Adrenal gland (tissue), 12 donors: ENCODE measurements around the gene RPRML. TPM values are rescaled to one million over a fixed set of nuclear protein-coding genes. Genes with fewer than 3 reads are reported as not detected.
"Not testable (repeated sequence)": the region's sequence is repeated elsewhere in the genome, so short reads cannot be mapped to it uniquely, and the experiment has no call there.

Experiments
- DNase-seq, 7 donors: peaks; one replicate each; pipeline ENCODE4 v3.0.0-alpha.2; 2019 to 2020
- H3K27ac ChIP-seq, 5 donors: fragments of 200-600 bp; sonication (generic) in 4 of 5; 1 replicate in 3 of 5; 2 replicates in 2 of 5; pipeline versions ENCODE4 v1.5.1 to v1.8.0; 2016 to 2020; ENCODE audit warnings: mild to moderate bottlenecking in 1 of 5
- H3K27me3 ChIP-seq: fragments of 200-600 bp; 2 replicates; pipeline ENCODE4 v1.8.0; 2021
- H3K36me3 ChIP-seq, 2 donors: fragments of 200-600 bp; replicated peaks in 1 of 2; 1 replicate in 1 of 2; 2 replicates in 1 of 2; pipeline versions ENCODE4 v1.5.1 to v1.8.0; 2018 to 2022
- H3K4me1 ChIP-seq, 2 donors: fragments of 200-600 bp; replicated peaks in 1 of 2; 1 replicate in 1 of 2; 2 replicates in 1 of 2; pipeline versions ENCODE4 v1.5.1 to v1.8.0; 2018 to 2021
- H3K4me3 ChIP-seq, 4 donors: fragments of 200-600 bp; sonication (generic) in 3 of 4; one replicate each; pipeline ENCODE4 v1.5.1; 2016 to 2018
- H3K9me3 ChIP-seq, 3 donors: fragments of 200-600 bp; sonication (generic) in 1 of 3; replicated peaks in 1 of 3; 1 replicate in 2 of 3; 2 replicates in 1 of 3; pipeline versions ENCODE4 v1.5.1 to v1.8.0; 2016 to 2021
- CTCF ChIP-seq, 6 experiments: fragments of 450-650 bp in 4 of 6; fragments of 200-600 bp in 2 of 6; sonication (generic) in 1 of 6; IDR thresholded peaks; 1 replicate in 5 of 6; 2 replicates in 1 of 6; pipeline versions ENCODE4 v1.5.1 to v1.8.0; 2016 to 2021; ENCODE audit warnings: antibody characterized with exemption in 6 of 6, mild to moderate bottlenecking in 2 of 6, moderate library complexity in 1 of 6
- POLR2A ChIP-seq, 2 donors: fragments of 450-650 bp; IDR thresholded peaks; one replicate each; pipeline ENCODE4 v1.6.1; 2017; ENCODE audit warnings: antibody characterized with exemption in 2 of 2, mild to moderate bottlenecking in 2 of 2, moderate library complexity in 1 of 2
- WGBS, 4 donors: extraction: QIAGEN DNeasy Blood & Tissue Kit in 2 of 4; methylation state at CpG; one replicate each; pipeline versions ENCODE4 v1.1.5 to v1.1.7; 2013 to 2017; 5-methylcytosine and 5-hydroxymethylcytosine counted together
- intact Hi-C, 2 donors: fragments of 100-400 bp; cut with DNase I; formaldehyde crosslinking; loops; one replicate each; pipeline versions ENCODE4 v1.14.1 to v1.15.0; 2022 to 2023
- polyA plus RNA-seq, 3 donors: library from polyadenylated mRNA; stranded (reverse); fragments of 200-250 nt in 2 of 3; fragments of 350-450 nt in 1 of 3; fragmentation: Illumina TruSeq in 1 of 3; extraction: RNeasy Lipid Tissue Mini Kit (QIAGEN cat#74804) in 1 of 3; gene quantifications; one replicate each; pipeline ENCODE4 v1.2.3, GENCODE V29; 2013 to 2014
- total RNA-seq, 9 donors: library from RNA; depleted of rRNA in 4 of 9; stranded (reverse); fragments of >200 nt in 4 of 9; fragments of 120-200 nt in 1 of 9; fragmentation: NEBNext Ultra II Directional in 1 of 9; extraction: Animal tissue kit (Norgen Biotek cat#: 25700) in 1 of 9; gene quantifications; one replicate each; pipeline versions ENCODE4 v1.1.0 to v1.2.4, GENCODE V29; 2013 to 2023
- donor health status: healthy with polysubstance abuse.
- donor health status: Bipolar disorder and iron deficiency.
- donor health status: DM: yes; HTN: yes; CAD: no.
- donor health status: DM: no; HTN: no; CAD: no.
- donor health status: DM: no; HTN: no; CAD: no.
- donor health status: DM: yes; HTN: yes; CAD: no.

RPRML gene
- total and polyA plus RNA-seq, 12 donors: 0.07 TPM; not detected in 11

- H3K36me3 ChIP-seq: no peaks in the 10 kb centered on the region
- H3K9me3 ChIP-seq: no peaks in the 10 kb centered on the region
- 90 to 95% (median 94%) methylated on average over 13 to 14 of the region's 14 CpGs for WGBS, 4 donors
- intact Hi-C loops: no loop called here
- H3K4me1 ChIP-seq: no peaks in the 10 kb centered on the region
- H3K4me3 ChIP-seq: no peak overlapping the region
- no peaks in the 10 kb centered on the region for H3K27me3 ChIP-seq
- no peak overlapping the region for H3K27ac ChIP-seq
- no peak for TF ChIP-seq CTCF (IDR thresholded peaks at IDR 0.05)
- no peak for TF ChIP-seq POLR2A (IDR thresholded peaks at IDR 0.05)
- DNase-seq: no peak
Measured at GRCh38 chr17:47009759-47010594, 30.9 kb upstream of the RPRML start.

- Histone ChIP-seq H3K4me1 (no peaks in the 10 kb centered on the region), H3K27ac (no peak overlapping the region), H3K4me3 (no peak overlapping the region), H3K9me3 (no peaks in the 10 kb centered on the region), H3K36me3 (no peaks in the 10 kb centered on the region), H3K27me3 (no peaks in the 10 kb centered on the region)
- 73 to 87% (median 78%) methylated on average over 1 of the region's 1 CpG for WGBS, 4 donors
- DNase-seq: no peak
- TF ChIP-seq POLR2A (IDR thresholded peaks at IDR 0.05) (no peak), CTCF (IDR thresholded peaks at IDR 0.05) (no peak)
- intact Hi-C loops: no loop called here
Measured at GRCh38 chr17:47004906-47005305, 25.9 kb upstream of the RPRML start.

- H3K27ac ChIP-seq, H3K9me3 ChIP-seq, H3K4me3 ChIP-seq, DNase-seq, H3K36me3 ChIP-seq, intact Hi-C loops, H3K27me3 ChIP-seq, H3K4me1 ChIP-seq: not testable (repeated sequence)
- WGBS, 4 donors: 81 to 86% (median 84%) methylated on average over 4 to 5 of the region's 5 CpGs
Measured at GRCh38 chr17:47003864-47004263, 24.8 kb upstream of the RPRML start.

- no peak overlapping the region for H3K27ac ChIP-seq
- no peak for DNase-seq
- H3K4me3 ChIP-seq: no peak overlapping the region
- 69 to 85% (median 75%) methylated on average over 4 of the region's 4 CpGs for WGBS, 4 donors
- TF ChIP-seq POLR2A (IDR thresholded peaks at IDR 0.05): no peak
- TF ChIP-seq CTCF (IDR thresholded peaks at IDR 0.05): no peak
- H3K27me3 ChIP-seq: no peaks in the 10 kb centered on the region
- H3K9me3 ChIP-seq: no peaks in the 10 kb centered on the region
- no peaks in the 10 kb centered on the region for H3K4me1 ChIP-seq
- intact Hi-C loops: loop anchor here (10.0 kb wide), 2 partner anchors 131 to 151 kb away; no protein-coding TSS in a partner anchor
- no peaks in the 10 kb centered on the region for H3K36me3 ChIP-seq
Measured at GRCh38 chr17:46995841-46996571, 17.0 kb upstream of the RPRML start.
